Mammary epithelial cell (primary cell): ENCODE measurements around the gene IL4R.

ENCODE experiments used
- CTCF ChIP-seq, 2 donors: IDR thresholded peaks in 1 of 2; conservative IDR thresholded peaks in 1 of 2; 2 replicates each; pipeline ENCODE4 v1.5.1; 2011 to 2012; ENCODE audit warnings: inconsistent platforms in 2 of 2, low read length in 2 of 2, mild to moderate bottlenecking in 2 of 2, control low read depth in 1 of 2, low read depth in 1 of 2; ENCODE audit not compliant: insufficient read depth in 1 of 2; ENCODE audit errors: extremely low read depth in 1 of 2
- EZH2 ChIP-seq: IDR thresholded peaks from 2 replicates; pipeline ENCODE4 v1.6.1; 2012; ENCODE audit warnings: low read length, inconsistent platforms, borderline replicate concordance

GRCh38 chr16:27286451-27286850 is 27.3 kb upstream of the IL4R start:
- no peak for TF ChIP-seq EZH2
- TF ChIP-seq CTCF (conservative IDR thresholded peaks at IDR 0.05 in 1 of 2, IDR thresholded peaks at IDR 0.05 in 1 of 2; ENCODE audit: extremely low read depth in 1 of 2, insufficient read depth in 1 of 2, low read depth in 1 of 2, low read length in 2 of 2) = no peak
